ENCODE results near the gene DUSP22. TPM values are rescaled to one million over a fixed set of nuclear protein-coding genes. Genes with fewer than 3 reads are reported as not detected.
"Not testable (repeated sequence)": the region's sequence is repeated elsewhere in the genome, so short reads cannot be mapped to it uniquely, and the experiment has no call there.

Gene DUSP22, protein sequence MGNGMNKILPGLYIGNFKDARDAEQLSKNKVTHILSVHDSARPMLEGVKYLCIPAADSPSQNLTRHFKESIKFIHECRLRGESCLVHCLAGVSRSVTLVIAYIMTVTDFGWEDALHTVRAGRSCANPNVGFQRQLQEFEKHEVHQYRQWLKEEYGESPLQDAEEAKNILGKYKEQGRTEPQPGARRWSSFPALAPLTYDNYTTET
- total RNA-seq (2014; rRNA removed; shearing (Covaris generic)), result 14.4 and 19.3 TPM in 2 replicates

DNA sequence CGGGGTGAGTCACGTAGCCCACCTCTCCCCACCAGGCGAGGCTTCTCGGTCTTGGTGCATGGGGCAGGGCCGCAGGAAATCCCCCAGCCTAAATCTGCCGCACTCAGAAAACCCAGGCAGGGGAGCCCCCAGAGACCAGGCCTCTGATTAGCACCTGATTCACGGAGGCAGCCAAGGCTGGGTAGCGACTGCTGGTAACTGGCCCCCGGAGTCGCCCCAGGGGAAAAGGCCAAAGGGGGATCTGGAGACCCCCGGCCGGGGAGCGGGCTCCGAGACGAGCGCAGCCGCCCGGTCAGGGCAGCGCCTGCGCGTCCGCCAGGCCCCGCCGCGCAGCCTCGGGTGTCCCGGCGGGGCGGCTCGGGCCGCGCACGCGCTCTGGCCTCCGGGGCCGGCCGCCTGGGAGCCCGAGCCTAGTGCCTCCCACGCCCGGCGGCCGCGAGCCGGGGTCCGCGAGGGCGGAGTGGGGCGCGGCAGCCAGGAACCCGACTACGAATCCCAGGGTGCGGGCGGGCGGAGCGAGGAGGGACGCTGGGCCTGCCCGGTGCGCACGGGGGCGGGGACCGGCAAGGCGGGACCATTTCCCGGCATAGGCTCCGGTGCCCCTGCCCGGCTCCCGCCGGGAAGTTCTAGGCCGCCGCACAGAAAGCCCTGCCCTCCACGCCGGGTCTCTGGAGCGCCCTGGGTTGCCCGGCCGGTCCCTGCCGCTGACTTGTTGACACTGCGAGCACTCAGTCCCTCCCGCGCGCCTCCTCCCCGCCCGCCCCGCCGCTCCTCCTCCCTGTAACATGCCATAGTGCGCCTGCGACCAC is at the start of gene DUSP22:
Gene DUSP22, plus strand, starts transcription at position 791 of the 809 bp plus-strand sequence. CDS start 53 bp downstream, outside the sequence.
- DNase-seq (ENCODE audit: low spot score), result peak; percentile 83

DNA sequence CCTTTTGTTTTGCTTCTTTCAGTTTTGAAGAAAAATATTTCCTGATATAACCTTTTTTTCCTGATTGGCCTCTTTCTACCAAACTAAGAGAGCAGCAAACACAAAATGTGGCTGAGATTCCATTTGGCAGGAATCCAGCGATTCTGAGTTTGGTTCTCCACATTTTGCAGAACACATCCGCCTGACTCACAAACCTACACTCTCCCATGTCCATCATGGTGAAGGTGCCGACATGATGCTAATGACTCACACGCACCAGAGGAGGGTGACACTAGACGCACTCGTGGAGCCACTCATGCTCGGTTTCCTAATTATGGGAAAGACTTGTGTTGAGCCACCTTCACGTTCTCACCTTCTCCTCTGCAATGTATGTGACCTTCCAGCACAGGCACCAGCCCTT is 45.9 kb upstream of the DUSP22 start:
- DNase-seq (ENCODE audit: low spot score), result no peak

DNA sequence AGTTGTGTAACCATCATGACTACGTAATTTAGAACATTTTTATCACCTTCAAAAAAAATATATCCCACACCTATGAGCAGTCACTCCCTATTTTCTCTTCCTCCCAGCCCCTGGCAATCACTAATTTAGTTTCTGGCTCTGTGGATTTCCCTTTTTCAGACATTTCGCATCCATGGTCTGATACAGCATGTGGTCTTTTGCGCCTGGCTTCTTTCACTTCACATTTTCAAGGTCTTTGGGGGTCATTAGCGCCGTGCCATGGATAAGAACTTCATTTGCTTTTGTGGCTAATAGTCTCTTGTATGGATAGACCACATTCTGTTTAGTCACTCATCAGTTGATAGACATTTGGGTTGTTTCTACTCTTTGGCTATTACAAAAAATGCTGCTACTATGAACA is 44.9 kb upstream of the DUSP22 start:
- DNase-seq (ENCODE audit: low spot score), result no peak

DNA sequence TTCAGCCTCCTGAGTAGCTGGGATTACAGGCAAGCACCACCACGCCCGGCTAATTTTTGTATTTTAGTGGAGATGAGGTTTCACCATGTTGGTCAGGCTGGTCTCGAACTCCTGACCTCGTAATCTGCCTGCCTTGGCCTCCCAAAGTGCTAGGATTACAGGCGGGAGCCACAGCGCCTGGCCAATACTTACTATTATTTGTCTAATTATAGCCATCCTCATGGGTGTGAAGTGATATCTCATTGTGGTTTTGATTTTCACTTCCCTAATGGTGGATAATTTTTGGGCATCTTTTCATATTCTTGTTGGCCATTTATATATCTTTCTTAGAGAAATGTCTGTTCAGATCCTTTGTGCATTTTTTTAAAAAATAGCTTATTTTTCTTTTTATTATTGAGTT is 44.2 kb upstream of the DUSP22 start:
- DNase-seq (ENCODE audit: low spot score), result not testable (repeated sequence)

DNA sequence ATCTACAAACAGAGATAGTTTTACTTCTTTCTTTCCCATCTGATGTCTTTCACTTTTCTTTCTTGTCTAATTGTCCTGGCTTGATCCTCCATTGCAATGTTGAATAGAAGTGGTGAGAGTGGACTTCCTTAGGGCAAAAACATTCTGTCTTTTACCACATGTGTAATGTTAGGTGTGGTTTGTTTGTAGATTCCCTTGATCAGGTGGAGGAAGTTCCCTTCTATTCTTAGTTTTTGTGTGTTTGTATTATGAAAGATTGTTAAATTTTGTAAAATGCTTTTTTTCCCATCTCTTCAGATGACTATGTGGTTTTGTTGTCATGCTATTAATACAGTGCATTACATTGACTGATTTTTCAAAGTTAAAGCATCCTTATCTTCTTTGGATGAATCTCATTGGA is 41.6 kb upstream of the DUSP22 start:
- no peak for DNase-seq (ENCODE audit: low spot score)

DNA sequence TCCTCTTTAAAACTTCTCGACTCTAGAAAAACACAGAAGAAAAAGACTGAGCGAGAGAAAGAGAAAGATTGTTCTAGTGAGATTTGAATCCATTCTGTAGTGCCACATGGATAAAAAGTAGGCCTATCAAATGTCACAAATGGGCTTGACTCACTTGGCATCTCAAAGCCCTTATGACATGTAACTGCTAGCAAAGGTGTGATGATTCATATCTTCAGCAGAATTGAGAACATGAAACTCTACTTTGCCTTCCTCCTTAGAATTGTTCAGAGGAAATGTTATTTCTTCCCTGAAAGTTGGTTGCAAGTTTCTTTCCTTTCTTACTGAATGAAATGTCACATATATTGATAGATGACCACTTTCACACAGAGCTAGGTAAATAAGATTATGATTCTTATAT is 40.4 kb upstream of the DUSP22 start:
- DNase-seq (ENCODE audit: low spot score), result no peak

DNA sequence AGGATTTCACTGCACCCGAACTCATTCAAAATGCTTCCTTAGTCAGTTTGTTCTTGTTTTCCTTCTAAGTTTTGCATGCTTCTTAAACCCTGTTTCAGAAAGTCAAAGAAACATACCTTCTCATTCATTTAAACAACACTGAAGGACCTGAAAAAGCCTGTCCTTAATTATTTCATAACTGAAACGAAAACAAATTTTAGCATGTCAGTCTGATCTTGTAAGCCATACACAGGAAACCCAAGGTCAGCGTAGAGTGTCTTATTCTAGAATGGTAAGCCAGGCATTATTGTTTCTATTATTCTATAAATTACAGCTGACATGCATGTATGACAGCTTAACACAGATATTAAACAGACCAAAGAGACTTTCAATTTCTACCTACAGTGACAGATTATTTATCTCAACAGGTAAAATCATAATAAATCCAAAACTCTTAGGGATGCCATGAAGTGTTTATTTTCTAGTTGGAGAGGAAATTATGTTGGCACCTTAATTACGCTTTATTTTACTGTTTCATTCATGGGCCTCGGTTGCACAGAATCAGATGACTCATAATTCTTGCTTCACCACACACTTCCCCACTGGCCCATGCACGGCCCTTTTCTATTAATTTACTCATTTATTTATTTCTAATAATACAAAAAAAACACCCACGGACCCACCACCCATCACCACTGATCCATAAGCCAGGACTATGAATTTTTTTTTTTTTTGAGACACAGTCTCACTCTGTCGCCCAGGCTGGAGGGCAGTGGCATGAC is 39.3 kb upstream of the DUSP22 start:
- no peak for DNase-seq (ENCODE audit: low spot score)

DNA sequence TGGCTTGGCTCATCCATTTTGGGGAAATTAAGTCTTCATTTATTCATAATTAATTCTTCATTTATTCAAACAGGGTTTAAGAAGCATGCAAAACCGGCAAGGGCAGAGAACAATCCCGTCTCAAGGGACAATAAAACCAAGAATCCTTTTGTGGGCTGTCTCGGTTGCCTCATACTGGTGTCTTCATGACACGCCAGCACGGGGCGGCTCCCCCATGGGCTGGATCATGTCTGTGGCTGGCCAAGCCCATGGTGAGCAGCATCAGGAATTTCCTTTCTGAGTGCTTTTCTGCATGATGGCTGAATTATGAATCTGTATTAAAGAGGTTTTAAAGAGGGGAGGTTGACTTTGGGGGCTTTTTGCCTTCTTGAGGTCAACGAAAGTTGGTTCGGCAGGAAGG is 38.3 kb upstream of the DUSP22 start:
- no peak for DNase-seq (ENCODE audit: low spot score)

DNA sequence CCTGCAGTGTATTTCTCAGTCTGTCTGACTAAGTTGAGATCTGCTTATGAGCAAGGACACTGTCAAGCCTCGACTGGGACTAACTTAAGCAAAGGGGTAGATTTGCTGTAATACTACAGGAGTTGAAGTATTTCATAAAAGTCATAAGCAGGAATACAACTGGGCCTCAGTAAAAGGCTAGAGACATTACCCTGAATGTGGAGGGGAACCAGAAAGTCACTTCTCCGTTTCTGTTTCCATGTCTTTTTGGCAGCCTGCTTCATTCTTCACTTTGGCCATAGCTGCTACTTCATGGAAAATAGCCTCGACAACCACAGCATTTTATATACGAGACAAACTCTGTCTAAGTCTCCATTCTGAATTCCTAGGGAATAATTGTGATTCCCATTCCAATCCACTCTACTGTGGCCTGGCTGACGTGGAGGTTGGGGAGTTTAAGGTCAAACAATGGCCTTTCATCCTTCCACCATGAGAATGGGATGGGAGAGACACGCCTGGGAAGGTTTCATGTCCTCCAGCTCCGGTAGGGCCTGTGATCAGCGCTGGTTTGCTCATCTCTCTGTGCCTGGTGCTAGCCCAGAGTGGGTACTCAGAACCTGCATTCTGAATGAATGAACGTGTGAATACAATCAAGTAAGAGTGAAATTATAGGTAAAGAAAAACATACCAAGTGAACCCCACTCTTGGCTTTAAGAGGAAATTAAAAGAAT is 37.1 kb upstream of the DUSP22 start:
- no peak for DNase-seq (ENCODE audit: low spot score)

DNA sequence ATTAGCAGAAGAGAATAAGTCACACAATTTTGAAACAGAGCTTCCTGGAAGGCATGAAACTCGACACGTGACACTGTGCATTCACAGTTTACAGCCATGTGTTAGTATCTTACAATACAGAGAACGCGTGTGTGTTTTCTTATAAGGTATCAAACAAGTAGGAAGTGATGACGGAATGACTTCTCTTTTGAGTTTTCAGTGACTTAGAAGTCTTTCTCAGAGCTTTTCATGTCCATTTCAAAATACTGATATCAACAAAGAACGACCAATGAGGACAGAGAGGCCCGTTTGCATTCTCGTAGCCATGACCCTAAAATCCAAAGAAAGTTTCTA is 36.6 kb upstream of the DUSP22 start:
- DNase-seq (ENCODE audit: low spot score), result no peak

DNA sequence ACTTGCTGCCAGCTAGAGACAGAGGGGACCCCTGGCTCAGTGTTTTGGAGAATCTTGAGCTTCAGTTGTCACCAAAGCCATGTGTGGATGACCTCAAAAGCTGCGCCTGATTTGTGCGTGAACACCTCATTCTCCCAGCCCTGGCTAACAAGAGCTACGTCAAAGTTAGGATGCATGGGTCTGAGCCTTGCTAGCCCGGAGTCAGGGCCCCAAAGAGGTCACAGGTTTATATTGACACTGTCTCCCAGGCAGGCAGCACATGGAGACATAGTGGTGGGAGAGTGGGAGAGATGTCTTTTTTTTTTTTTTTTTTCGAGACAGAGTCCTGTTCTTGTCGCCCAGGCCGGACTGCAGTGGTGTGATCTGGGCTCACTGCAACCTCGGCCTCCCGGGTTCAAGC is 36.1 kb upstream of the DUSP22 start:
- DNase-seq (ENCODE audit: low spot score), result no peak

DNA sequence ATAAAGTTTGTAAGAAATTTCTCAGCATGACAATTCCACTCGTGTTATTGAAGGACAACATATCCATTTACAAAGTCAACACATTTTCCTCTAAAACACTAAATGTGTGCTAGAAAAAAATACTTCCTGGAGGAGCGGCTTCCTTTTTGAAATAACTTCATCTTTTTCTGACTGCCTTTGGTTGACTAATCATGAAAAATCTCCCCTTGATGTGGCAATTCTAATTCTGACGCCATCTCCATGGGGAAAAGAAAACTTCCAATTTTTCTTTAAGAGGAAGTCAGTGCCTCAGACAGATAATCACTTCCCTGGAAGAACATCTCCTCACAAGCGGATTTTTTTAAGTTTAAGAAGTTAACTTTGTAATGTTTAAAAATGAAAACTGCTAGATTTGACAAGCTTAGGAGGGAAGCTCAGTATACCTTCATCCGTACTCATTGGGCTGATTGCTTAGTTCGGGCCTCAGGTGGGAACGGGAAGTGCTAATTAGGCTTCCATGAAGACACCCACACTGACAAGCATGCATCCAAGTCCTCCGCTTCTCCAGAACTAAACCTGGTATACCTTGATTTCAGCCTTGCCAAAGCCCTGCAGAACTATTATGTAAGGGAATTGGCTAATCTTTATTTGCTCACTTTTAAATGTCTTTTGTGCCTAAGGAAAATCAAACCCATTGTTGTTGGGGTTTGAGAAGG is 35.1 kb upstream of the DUSP22 start:
- DNase-seq (ENCODE audit: low spot score), result no peak

DNA sequence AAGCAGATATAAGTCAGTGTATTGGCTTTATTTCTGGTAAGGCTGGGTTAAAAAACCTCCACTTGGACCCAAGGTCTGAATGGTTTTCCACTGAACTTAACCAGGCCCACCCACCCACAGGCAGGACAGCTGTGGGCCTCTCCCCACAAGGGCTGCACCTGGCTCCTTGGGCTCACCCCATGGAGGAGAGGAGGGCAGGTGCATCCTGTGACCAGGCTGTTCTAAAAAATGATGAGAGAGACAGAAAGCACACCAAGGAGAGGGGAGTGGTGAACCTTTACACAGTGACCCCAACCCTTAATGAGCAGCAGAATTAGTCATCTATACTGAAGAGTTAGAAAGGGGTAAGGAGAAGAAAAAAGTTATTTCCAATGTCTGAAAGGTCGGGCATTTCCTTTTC is 34.5 kb upstream of the DUSP22 start:
- no peak for DNase-seq (ENCODE audit: low spot score)

DNA sequence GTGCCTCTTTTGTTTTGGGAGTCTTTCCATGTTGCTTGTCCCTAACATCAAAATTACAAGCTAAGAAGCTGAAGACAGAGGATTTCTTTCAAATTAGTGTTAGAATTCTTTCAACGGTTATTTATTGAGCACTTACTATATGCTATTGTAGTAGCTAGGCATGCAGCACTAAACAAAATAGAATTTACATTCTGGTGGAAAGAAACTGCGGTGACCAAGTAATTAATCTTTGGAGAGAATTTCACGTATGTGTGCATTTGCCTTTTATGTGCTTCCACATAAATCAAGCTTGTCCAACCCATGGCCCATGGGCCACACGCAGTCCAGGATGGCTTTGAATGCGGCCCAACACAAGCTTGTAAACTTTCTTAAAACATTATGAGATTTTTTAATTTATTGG is 33.0 kb upstream of the DUSP22 start:
- DNase-seq (ENCODE audit: low spot score), result no peak

DNA sequence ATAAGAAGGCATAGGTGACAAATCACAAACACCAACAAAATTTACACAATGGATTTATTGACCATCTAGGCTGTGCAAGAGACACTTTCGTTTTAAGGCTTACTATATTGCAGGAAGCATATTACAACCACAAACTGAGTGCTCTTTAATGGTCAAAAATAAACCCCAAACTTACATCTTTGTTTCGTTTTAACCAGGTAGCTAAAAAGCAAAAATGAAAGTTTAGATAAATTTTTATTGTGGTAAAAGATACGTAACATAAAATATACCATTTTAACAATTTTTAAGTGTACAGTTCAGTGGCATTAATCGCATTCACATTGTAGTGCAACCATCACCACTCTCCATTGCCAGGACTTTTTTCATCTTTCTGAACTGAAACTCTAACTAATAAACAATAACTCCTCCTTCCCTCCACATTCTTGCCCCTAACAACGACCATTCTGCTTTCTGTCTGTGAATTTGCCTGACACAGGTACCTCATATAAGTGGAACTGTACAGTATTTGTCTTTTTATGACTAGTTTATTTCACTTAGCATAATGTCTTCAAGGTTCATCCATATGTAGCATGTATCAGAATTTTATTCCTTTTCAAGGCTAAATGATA is 32.3 kb upstream of the DUSP22 start:
- no peak for DNase-seq (ENCODE audit: low spot score)

DNA sequence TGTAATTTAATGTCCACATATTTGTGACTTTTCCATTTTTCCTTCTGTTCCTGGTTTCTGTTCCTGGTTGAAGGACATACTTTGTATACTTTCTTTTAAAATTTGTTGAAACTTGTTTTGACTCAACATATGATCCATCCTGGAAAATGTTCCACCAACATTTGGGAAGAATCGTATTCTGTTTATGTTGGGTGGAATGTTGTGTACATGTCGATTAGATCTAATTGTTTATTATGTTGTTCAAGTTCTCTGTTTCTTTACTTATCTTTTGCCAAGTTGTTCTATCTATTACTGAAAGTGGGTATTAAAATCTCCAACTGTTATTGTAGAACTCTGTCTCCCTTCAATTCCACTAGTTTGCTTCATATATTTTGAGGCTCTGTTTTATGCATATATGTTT is 27.7 kb upstream of the DUSP22 start:
- no peak for DNase-seq (ENCODE audit: low spot score)

DNA sequence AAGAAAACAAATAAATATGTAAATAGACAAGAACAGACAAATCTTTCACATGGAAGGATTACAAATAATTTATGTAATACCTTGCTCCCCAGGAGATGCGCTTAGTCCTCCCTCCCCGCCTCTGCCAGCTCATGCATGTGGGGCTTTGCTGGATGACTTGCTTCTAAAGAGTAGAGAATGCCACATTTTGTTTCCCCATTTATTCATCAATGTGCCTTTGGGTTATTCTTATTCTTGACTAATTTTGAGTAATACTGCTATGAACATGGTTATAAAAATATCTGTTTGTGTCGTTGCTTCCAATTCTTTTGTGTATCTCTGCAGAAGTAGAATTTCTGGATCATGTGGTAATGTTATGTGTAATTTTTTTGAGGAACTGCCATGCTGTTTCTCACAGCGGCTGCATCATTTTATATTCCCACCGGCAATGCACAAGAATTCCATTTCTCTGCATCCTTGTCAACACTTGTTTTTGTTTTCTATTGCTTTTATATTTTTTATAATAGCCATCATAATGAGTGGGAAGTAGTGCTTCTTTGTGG is 23.8 kb upstream of the DUSP22 start:
- DNase-seq (ENCODE audit: low spot score), result no peak

DNA sequence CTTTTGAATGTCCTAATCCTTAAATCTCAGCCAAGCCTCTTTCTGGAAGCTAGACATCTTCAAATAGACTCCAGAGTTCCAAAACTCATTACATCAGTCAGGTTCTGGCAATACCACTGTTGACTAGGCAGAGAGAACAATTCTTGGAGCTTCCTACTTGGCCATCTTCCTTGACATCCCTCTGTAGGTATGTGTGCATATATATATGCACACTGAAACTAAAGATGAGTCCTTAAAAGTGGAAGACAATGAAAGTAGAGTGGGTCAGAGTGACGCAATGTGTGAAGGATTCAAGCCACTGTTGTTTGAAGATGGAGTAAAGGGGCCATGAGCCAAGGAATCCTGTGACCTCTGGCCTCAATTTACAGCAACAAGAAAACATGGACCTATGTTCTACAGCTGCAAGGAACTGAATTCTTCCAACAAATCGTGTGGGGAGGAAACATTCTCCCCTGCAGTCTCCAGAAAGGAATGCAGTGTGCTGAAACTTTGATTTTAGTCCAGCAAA is 18.7 kb upstream of the DUSP22 start:
- DNase-seq (ENCODE audit: low spot score), result no peak

DNA sequence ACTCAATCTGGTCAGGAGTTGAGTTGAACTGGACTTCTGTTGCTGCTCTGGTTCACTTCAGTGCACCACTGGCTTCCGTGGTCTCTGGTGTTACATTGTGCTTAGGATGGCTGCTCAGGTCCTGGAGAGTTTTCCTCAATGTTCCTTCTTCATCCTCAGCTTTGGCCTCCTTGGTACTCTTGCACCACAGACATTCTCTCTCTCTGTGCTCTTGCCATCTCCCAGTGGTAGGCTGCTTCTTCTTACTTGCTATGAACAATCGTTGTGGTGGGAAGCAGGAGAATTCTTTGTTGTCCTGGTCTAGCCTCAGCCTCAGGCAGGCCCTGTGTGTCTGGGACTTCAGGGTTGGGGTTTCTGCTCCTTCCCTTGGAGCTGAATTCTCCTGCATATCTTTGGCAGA is 14.5 kb upstream of the DUSP22 start:
- no peak for DNase-seq (ENCODE audit: low spot score)

DNA sequence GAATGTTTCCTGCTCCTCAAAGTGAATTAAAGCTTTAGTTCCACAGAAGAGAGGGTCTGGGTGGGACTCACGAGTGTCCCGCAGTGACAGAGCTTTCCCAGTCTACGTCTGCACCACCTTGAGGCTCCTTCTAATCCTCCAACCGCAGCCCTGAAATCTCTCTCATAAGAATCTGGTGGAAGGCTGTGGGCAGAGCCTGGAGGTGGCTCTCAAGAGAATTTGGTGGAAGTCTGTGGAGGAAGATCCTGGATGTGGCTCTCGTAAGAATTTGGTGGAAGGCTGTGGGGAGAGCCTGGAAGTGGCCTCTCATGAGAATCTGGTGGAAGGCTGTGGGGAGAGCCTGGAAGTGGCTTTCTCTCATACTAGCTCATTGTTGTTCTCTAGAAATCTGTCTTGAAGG is 13.8 kb upstream of the DUSP22 start:
- DNase-seq (ENCODE audit: low spot score), result no peak
